GM08714 (cell line): ENCODE data around the gene MPHOSPH9.
"Not testable (repeated sequence)": the region's sequence is repeated elsewhere in the genome, so short reads cannot be mapped to it uniquely, and the experiment has no call there.

Experiments used
- H3K4me3 ChIP-seq: fragments of 200-500 bp; sonication (Bioruptor generic); 2 replicates; pipeline ENCODE4 v1.5.1; 2014; ENCODE audit warnings: mild to moderate bottlenecking, low read length, inconsistent platforms
- ZNF274 ChIP-seq: IDR thresholded peaks from 2 replicates; pipeline ENCODE4 v1.6.1; 2012; ENCODE audit warnings: mild to moderate bottlenecking, low read depth, low read length

Gene MPHOSPH9

DNA sequence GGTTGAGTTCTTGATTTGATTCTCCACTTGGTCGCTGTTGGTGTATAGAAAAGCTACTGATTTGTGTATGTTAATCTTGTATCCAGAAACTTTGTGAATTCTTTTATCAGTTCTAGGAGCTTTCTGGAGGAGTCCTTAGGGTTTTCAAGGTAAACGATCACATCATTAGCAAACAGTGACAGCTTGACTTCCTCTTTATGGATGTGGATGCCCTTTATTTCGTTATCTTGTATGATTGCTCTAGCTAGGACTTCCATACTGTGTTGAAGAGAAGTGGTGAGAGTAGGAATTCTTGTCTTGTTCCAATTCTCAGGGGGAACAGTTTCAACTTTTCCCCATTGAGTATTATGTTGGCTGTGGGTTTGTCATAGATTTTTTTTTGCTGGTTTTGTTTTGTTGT, 12.7 kb upstream of the MPHOSPH9 start:
- no peak for TF ChIP-seq ZNF274
- H3K4me3 ChIP-seq, result no peak overlapping the region

DNA sequence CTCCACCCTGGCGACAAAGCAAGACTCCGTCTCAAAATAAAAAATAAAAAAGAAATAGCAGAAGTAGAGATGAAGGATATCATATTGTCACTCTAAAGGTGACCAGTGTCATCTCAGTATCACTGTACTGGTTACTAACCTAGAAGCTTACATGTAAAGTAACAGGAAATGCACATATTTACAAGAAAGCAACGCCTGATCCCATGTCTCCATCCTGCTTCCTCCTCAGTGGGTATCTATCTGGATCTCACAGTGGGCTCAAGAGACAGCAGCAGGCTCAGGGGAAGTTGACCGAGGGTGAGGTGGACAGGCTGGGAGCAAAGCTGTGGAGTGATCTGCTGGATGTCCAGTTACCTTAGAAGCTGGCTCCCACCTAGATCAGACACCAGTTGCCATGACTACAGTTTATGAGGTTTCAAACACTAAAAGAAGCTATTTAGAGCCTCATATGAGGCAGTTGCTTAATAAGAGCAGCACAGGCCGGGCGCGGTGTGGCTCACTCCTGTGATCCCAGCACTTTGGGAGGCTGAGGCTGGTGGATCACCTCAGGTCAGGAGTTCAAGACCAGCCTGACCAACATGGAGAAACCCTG, 10.8 kb upstream of the MPHOSPH9 start:
- no peak for TF ChIP-seq ZNF274
- H3K4me3 ChIP-seq, result no peak overlapping the region

DNA sequence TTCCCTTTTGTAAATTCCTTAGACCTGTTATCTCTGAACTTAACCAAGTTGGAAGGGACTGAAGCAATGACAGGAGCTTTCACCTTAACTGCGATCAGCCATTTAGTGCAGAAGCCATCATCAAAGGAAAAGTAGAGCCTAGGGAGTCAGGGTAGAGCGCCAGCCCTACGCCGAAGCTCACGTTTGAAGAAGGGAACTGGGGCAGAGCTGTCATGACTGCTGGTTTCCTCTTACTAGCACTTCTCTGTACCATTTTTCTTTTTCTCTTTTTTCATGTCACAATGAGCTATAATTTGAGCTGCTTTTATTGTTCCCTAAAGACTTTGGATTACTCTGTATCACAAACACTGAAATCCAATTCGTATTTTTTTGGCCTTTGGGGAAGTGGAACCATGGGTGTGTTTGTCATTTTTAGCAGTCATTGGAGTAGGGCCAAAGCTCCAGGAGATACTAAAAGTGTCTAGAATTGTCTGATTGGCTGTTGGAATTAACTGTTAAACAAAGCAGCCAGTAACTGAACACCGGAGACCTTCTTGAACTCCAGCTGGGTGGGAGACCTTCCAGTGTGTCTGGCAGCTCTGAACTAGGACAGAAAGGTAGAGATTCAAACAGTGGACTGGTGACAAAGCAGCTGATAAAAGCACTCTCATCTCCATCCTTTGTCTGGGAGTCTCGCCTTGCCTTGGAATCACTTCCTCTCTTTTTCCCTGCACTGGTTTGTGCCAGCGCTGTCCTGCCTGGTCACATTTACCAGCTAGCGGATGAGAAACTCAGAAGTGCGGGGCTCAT, 9.4 kb upstream of the MPHOSPH9 start:
- TF ChIP-seq ZNF274, result no peak
- no peak overlapping the region for H3K4me3 ChIP-seq

GRCh38 chr12:123238961-123239360, 6.0 kb upstream of the MPHOSPH9 start:
- H3K4me3 ChIP-seq, result no peak overlapping the region

DNA sequence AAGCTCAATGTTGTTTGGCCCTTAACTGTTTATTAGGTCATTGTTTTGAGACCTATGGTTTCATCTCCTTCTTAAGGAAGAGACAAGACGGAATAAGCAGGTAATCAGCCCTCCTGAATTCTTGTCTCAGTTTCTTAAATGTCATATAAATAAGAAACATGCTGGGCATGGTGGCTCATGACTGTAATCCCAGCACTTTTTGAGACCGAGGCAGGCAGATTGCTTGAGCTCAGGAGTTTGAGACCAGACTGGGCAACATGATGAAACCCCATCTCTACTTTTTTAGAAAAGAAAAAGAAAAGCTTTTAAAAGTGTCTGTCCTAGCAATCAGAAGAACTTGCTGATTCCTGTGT, 5.4 kb upstream of the MPHOSPH9 start:
- no peak overlapping the region; the same call in 1 of the 2 replicates for H3K4me3 ChIP-seq
- TF ChIP-seq ZNF274, result no peak

More at GRCh38 chr12:123238961-123239360, 6.0 kb upstream of the MPHOSPH9 start:
- no peak for TF ChIP-seq ZNF274

GRCh38 chr12:123237646-123238329, 4.8 kb upstream of the MPHOSPH9 start:
- H3K4me3 ChIP-seq, result peak overlapping the region; percentile 51; the same call in 1 of the 2 replicates
- no peak for TF ChIP-seq ZNF274

DNA sequence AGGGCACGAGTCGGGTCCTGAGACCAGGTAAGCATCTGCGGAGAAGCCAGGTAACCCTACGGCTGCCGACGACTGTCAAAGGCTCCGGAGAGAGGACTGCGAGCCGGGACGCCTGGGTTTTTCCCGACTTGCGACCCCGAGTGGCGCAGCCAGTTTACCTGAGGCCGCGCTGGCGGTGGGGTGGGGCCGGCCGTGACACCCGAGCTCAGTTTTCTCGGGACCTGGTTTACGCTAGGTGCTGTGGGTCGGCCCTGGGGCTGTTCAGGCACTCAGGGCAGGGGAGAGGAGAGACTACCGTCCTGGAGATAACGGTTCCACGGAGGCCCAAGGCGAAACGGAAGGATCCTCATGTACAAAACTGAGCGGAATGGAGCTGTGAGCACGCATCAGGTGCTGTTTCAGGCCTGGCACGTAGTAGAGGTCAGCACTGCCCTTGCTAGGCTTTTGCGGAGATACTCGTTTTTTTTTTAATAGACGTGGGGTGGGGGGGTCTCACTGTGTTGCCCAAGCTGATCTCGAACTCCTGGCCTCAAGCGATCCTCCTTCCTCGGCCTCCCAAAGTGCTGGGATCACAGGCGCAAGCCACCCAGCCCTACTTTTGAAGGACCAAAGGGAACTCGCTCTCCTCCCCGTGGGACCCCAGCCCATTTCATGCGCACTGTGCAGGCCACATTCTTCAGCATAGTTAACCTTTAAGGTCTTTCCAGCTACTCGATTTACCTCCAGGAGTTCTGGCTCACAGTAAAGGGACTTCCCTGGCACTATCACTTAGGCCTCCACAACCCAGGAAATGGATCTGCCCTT, 766 bp upstream of the MPHOSPH9 start:
- TF ChIP-seq ZNF274, result no peak
- peak overlapping the region; percentile 85 for H3K4me3 ChIP-seq

DNA sequence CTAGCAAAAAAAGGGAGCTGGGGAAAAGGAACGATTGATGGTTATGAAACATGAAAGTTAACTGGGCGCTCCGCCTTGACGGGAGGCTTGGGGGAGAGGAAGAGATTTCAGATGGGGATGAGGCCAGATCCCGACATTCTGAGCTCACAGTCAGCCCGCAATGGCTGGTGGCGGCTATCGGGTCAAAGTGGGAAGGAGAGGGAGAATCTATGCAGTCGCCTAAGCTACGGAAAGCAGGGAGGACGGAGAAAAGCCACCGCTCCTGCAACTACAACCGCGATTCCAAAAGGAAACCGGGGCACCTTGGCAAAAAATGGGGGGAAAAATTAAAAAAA, 502 bp downstream of the MPHOSPH9 start:
- TF ChIP-seq ZNF274, result no peak
- peak overlapping the region; percentile 93 for H3K4me3 ChIP-seq

DNA sequence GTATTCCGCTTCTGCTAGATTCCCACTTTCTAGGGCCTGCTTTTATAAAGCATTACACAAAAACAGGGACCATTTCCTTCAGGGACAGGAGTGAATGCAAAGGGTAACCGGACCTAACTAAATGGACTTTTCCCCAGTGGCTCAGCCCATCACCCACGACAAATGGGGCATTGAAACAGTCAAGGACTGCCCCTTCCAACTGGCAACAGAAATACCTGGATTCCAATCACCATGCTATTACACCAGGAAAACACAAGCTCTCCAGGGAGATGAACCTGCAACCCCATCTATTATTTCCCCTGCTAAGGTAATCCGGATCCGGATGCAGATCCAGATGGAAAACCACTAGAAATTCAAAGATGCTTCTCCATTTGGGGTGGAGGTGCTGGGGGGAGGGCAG, 1.0 kb downstream of the MPHOSPH9 start:
- H3K4me3 ChIP-seq, result peak overlapping the region; percentile 93
- TF ChIP-seq ZNF274, result no peak

- no peak overlapping the region; the same call in 1 of the 2 replicates for H3K4me3 ChIP-seq
- no peak for TF ChIP-seq ZNF274
Measured at GRCh38 chr12:123229051-123229450, 3.9 kb downstream of the MPHOSPH9 start.

GRCh38 chr12:123227581-123228258, 5.2 kb downstream of the MPHOSPH9 start:
- TF ChIP-seq ZNF274, result no peak
- H3K4me3 ChIP-seq, result no peak overlapping the region

- no peak overlapping the region for H3K4me3 ChIP-seq
- TF ChIP-seq ZNF274, result no peak
Measured at GRCh38 chr12:123225443-123225842, 7.5 kb downstream of the MPHOSPH9 start.

DNA sequence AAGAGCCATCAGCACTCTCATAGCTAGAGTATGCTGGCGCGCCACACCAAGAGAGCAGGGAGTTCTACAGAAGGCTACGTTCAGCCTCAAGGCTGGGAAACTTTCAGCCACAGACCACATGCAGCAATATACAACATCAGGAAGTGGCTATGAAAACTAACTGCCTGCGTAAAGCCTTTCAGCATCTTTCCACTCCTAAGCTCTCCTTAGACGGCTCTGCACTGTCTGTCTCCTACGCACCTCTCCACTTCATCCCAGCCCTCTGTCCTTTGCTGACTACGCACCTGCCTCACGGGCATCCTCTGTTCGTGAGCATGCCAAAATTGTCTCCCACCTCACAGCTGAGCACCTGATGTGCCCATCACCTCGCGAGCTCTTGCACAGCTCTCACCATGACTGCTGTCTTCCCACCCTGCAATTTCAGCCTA, 9.7 kb downstream of the MPHOSPH9 start:
- no peak overlapping the region for H3K4me3 ChIP-seq
- TF ChIP-seq ZNF274, result no peak

GRCh38 chr12:123207815-123208214, 25.1 kb downstream of the MPHOSPH9 start:
- not testable (repeated sequence) for H3K4me3 ChIP-seq

- not testable (repeated sequence) for H3K4me3 ChIP-seq
Measured at GRCh38 chr12:123206794-123207193, 26.1 kb downstream of the MPHOSPH9 start.
